ENCODE data around the gene MTA3.
"Not testable (repeated sequence)": the region's sequence is repeated elsewhere in the genome, so short reads cannot be mapped to it uniquely, and the experiment has no call there.

MTA3 gene

DNA sequence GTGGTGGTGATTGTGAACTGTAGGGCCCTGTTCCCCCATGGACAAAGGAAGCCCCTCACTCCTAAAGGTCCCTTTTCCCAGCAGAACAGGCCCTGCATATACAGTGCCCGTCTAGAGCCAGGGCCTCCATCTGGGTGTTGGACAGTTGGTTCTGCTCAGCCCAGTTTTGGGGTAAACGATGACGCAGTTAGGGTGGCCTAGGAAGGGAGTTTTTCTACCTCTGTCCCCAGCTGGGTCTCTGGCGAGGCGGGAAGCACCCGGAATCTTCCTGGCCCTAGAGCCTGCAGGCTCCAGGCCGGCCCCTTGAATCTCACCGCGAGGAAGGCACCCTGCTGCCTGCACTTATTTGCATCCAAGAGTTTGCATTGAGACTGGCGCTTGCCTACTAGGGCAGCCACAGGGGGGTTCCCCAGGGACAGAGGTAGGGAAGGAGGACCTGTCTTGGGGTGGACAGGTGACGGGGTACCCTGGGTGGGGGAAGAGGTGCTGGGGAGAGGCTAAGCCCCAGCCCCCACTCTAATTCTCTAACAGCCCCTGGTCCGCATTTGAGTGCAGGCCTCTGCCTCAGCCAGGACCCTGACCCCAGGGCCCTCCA, 529 bp upstream of the MTA3 start:
- peak; percentile 25 to 52 for DNase-seq

DNA sequence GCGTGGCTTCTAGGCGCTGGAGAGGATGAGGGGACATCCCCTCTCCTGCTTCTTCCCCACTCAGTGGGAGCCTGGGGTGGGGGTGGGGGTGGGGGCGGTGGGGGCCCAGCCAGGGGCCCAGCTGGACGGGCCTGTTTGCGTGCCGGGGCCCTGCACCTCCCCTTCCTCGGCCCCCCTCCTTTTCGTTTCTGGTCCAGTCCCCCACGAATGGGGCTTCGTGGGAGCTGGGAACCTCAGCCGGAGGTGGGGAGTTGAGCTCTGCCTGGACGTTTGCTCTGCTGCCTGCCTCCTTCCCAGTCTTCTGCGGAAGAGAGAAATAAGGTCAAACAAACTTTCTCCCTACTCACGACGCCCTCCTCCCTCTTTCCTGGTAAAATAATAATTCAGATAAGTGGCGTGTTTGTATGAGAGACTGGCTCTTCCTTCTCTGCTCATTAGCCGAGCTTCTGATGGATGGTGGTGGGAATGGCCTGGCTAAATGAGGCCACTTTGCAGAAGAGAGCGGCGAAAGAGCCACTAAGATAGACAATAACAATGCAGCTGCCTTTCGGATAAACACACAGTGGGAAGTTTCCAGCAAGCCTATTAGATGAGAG, 782 bp downstream of the MTA3 start:
- DNase-seq: peak in 1 of 2 donors; percentile 37

DNA sequence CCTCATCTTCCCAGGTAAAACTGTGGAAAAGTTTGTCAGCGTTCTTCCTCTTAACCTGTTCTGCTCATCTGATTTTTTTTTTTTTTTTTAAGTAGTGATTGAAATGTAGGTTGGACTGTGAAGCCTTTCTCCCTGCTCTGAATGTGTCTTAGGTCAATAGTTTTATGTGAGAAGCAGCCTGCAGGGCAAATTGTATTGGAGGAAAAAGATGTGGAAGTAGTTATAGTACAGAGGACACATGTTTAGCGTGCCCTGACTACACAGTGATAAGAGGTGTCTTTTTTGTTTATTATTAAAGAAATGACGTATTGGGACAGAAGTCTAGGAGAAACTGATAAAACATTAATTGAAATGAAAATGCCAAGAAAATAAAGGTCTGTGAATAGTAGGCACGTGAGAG, 1.5 kb downstream of the MTA3 start:
- DNase-seq: no peak

DNA sequence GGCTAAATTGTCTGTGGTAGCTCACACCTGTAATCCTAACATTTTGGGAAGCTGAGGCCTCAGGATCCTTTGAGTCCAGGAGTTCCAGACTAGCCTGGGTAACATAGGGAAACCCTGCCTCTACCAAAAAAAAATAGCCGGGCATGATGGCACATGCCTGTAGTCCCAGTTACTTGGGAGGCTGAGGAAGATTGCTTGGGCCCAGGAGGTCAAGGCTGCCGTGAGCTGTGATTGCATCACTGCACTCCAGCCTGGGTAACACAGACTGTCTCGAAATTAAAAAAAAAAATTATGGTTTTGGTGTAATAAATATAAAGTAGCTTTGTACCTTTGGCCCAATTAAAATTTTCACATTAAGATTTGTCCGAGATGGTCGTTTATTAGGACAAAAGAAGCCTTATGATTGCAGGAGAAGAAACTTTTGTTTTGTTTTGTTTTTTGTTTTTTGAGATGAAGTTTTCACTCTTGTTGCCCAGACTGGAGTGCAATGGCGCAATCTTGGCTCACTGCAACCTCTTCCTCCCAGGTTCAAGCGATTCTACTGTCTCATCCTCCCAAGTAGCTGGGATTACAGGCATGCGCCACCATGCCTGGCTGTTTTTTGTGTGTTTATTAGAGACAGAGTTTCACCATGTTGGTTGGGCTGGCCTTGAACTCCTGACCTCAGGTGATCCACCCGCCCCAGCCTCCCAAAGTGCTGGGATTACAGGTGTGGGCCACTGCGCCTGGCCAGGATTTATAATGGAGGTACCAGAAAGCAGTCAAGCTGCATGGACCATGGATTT, 4.1 kb downstream of the MTA3 start:
- DNase-seq: no peak

DNA sequence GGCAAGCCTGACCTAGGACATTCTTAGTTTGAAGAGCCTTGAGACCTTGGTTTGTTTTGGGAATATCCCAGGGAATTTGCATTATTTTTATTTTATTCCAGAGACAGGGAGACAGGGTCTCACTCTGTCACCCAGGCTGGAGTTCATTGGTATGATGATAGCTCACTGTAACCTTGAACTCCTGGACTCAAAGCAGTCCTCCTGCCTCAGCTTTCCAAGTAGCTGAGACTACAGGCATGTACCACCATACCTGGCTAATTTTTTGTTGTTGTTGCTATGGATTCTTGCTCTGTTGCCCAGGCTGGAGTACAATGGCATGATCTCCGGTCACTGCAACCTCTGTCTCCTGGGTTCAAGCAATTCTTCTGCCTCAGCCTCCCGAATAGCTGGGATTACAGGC, 4.8 kb downstream of the MTA3 start:
- no peak for DNase-seq

DNA sequence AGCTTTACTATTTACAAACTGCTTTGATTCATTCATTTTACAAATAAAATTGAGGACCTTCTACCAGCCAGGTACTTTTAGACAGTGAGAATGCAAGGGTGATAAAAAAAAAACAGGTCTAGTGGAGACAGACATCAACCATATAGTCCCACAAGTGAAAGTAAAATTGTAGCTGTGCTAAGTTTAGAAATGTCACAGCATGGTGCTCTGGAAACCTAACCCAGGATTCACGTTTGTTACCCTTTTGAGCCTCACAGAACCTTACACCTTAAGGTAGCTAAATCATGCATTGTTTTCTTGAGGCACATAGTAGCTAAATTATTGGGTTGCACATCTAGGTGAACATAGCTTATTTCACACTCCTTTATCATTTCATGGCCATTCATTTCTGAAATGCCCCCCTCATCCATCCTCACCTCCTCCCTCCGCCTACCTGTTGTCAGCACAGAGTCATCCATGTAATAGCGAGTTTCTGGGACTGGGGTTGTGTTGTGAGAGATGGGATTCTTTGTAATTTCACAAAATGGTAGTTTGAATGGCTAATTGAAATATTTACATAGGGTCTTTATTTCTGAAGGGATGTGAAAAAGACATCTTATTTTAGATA, 7.1 kb downstream of the MTA3 start:
- DNase-seq: no peak

DNA sequence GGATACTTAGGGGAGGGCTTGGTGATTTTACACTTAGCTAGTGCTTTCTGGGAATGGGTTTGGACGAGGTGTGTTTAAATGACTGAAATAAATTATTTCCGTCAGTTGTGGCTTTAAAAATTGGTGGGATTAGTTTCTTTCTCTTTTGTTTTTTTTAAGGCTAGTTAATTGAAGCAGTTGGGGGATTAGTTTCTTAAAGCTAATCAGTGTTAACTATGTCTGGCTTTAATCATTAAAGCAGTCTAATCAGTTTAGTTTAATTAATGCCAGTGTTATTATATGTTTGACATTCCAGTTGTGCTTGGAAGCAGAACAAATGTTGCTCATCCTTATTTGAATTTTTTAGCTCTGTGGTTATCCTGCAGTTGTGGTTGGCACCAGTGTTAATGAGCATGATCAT, 10.2 kb downstream of the MTA3 start:
- no peak for DNase-seq

DNA sequence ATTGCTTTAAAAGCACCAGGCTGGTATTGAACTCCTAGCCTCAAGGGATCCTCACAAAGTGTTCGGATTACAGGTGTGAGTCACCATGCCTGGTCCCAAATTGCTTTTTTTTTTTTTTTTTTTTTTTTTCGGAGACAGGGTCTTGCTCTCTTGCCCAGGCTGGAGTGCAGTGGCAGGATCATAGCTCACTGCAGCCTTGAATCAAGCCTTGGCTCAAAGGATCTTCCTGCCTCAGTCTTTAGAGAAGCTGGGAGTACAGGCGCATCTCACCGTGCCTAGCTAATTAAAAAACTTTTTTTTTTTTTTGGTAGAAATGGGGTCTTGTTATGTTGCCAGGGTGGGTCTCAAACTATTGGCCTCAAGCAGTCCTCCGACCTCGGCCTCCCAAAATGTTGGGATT, 12.8 kb downstream of the MTA3 start:
- DNase-seq: no peak

DNA sequence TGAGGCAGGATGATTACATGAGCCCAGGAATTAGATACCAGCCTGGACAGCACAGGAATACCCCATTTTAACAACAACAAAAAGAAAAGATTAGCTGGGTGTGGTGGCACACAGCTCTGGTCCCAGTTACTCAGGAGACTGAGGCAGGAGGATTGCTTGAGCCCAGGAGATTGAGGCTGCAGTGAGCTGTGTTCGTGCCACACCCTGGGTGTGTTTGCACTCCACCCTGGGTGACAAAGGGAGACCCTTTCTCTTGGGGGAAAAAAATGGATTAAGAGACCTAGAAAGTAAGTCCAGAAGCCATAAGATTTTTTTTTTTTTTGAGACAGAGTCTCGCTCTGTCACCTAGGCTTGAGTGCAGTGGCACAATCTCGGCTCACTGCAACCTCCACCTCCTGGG, 16.2 kb downstream of the MTA3 start:
- not testable (repeated sequence) for DNase-seq

DNA sequence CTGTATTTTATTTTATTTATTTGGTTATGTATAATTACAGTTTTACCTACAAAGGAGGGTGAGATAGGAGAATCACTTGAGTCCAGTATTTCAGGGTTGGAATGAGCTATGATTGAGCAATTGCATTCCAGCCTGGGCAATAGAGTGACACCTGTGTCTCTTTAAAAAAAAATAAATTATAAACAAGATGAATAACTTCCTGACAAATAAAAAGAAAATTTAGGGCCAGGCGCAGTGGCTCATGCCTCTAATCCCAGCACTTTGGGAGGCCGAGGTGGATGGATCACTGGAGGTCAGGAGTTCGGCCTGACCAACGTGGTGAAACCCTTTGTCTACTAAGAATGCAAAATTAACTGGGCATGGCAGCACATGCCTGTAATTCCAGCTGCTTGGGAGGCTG, 17.3 kb downstream of the MTA3 start:
- DNase-seq: no peak

DNA sequence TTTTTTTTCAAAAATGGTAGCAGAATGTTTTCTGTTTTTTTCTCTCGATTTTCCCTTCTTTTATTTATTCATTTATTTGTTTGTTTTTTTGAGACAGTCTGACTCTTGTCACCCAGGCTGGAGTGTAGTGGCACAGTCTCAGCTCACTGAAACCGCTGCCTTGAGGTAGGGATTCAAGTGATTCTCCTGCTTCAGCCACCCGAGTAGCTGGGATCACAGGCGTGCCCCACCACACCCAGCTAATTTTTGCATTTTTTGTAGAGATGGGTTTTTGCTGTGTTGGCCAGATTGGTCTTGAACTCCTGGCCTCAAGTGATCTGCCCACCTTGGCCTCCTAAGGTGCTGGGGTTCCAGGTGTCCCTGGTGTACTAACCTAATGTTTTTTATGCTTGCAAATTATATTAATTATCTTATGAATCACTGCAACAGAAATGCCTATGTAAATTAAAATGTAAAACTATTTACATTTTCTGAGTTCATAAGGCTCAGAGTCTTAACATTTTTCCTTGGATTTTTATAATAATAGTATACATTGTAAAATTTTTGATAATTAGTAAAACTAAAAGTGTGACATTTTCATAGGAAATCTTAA, 19.2 kb downstream of the MTA3 start:
- DNase-seq: no peak

DNA sequence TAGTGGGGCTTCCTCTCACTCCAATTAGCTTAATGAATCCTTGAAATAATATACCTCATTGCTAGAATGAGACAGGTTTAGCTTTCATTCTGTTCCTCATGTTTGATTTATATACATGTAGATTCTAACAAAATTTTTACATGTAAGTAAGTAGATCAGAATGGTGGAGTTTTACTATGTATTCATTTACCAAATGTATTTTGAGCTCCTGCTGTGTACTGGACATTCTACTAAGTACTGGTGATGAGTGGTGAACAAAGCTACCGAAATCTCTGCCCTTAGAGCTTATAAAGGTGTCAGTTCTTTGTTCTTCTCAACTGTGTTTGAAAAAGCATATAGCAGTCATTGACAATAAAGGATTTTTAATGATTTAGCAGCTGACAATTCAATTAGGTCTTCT, 19.7 kb downstream of the MTA3 start:
- no peak for DNase-seq

DNA sequence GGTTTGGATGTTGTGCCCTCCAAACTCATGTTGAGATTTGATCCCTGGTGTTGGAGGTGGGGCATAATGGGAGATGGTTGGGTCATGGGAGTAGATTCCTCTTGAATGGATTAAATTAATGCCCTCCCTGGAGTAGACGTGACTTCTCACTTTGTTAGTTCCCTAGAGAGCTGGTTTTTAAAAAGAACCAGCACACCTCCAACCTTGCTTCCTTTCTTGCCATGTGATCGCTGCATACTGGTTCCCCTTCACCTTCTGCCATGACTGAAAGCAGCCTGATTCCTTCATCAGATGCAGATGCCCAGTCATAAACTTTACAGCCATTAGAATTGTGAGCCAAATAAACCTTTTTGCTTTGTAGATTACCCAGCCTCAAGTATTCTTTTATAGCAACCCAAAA, 21.7 kb downstream of the MTA3 start:
- DNase-seq: no peak

DNA sequence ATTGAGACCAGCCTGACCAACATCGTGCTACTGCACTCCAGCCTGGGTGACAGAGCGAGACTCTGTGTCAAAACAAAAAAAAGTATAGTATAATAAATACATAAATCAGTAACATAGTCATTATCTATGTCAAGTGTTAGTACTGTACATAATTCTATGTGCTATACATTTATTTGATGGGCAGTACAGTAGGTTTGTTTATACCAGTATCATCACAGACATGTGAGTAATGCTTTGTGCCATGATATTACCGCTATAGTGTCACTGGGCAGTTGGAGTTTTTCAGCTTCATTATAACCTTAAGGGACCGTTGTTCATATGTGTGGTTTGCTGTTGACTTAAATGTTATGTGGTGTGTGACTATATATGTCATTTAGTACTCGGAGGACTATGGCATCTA, 24.9 kb downstream of the MTA3 start:
- no peak for DNase-seq

DNA sequence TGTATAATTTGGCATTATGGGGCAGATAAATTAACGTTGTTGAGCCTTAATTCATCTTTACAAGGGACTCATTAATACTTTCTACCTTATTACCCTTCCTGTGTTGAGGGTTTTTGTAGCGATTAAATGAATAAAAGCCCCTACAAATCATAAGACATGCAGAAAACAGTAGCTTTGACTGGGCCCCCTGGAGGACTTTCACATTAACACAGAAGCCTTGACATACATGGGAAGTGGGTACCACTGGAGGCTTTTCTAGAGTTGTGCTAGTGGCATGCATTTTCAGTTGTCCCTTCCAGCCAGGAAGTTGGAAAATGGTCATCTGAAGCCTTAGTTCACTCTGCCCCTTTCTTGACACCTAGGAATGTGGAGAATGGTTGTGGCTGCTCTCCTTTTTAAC, 30.2 kb downstream of the MTA3 start:
- no peak for DNase-seq

DNA sequence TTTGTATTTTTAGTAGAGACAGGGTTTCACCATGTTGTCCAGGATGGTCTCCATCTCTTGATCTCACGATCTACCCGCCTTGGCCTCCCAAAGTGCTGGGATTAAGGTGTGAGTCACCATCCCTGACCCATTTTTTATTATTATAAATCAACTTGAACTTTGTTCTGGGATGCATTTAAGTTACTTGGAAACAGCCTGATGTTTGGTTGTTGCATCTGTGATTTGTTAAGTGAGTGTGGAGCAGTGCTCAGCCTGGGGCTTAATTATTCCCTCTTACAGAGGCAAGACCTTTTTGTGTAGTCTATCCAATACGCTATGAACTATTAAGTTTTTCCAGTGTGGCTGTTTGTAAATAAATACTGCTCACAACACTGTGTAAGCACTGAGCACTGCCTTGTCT, 32.6 kb downstream of the MTA3 start:
- DNase-seq: no peak

DNA sequence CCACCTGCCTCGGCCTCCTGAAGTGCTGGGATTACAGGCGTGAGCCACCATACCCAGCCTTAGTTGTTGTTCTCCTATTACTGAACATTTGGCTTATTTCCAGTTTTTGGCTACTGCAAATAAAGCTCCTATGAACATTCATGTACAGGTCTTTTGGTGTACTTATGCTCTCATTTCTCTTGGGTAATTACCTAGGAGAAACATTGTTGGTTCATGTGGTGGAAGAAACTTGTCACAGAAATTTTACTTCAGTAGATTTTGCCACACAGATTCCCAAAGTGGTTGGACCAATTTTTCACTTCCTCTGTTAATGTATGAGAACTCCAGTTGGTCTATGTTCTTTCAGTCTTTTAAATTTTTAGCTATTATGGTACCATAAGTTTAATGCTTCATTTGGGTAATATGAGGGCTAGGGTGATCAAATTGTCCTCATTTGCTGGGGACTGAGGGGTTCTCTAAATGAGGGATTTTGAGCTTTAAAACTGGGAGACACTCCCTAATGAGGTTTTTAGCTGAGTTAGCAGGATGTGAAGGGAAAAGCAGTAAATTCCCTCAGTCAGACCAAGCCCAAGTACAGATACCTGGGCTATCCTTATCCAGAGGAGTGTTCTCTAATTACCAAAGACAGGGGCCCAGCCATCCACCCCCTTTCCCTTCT, 33.9 kb downstream of the MTA3 start:
- no peak for DNase-seq

DNA sequence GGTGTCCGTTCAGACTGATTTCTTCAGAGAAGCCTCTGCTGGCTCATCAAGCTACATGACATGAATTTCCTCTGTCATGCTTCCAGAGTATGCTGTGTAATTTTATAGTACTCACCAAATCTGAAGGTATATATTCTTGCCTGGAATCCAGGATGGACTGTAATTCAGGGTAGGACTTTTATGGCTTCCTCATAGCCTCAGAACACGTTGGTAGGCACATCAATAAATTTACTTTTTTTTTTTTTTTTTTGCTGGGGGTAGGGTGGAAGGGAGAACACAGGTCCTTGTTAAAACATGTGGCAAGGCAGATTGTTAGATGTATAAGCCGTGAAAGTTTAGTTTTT, 34.4 kb downstream of the MTA3 start:
- DNase-seq: no peak

DNA sequence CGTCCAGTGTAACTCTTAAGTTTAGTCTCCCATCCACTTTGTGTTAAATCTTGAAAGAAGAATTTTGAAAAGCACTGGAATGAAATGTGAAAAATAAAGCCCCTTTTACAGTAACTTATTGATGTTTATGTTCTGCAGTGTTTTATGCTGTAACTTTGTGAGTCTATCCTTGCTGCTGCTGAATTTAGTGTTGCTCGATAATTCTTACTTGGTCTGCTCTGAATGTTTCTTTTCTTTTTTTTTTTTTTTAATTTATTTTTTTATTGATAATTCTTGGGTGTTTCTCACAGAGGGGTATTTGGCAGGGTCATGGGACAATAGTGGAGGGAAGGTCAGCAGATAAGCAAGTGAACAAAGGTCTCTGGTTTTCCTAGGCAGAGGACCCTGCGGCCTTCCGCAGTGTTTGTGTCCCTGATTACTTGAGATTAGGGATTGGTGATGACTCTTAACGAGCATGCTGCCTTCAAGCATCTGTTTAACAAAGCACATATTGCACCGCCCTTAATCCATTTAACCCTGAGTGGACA, 36.0 kb downstream of the MTA3 start:
- not testable (repeated sequence) for DNase-seq

DNA sequence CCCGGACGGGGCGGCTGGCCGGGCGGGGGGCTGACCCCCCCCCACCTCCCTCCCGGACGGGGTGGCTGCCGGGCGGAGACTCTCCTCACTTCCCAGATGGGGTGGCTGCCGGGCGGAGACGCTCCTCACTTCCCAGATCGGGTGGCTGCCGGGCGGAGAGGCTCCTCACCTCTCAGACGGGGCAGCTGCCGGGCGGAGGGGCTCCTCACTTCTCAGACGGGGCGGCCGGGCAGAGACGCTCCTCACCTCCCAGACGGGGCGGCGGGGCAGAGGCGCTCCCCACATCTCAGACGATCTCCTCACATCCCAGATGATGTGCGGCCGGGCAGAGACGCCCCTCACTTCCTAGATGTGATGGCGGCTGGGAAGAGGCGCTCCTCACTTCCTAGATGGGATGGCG, 37.7 kb downstream of the MTA3 start:
- not testable (repeated sequence) for DNase-seq

DNA sequence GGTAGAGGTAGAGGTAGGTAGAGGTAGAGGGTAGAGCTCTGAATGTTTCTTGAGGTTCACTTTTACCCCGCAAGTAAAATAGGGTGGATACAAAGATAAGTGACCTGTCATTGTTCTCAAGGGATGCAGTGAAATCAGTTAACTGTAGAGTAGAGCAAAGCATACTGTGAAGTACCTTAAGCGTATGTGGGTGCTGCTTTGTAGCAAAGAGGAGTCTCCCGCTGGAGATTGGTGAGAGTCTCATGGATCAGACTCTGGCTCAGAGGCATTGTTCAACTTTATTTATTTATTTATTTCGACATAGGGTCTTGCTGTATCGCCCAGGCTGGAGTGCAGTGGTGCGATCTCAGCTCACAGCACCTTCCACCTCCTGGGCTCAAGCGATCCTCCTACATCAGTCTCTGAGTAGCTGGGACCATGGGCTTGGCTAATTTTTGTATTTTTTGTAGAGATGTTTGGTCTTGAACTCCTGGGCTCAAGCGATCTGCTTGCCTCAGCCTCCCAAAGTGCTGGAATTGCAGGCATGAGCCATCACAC, 38.7 kb downstream of the MTA3 start:
- DNase-seq: no peak

DNA sequence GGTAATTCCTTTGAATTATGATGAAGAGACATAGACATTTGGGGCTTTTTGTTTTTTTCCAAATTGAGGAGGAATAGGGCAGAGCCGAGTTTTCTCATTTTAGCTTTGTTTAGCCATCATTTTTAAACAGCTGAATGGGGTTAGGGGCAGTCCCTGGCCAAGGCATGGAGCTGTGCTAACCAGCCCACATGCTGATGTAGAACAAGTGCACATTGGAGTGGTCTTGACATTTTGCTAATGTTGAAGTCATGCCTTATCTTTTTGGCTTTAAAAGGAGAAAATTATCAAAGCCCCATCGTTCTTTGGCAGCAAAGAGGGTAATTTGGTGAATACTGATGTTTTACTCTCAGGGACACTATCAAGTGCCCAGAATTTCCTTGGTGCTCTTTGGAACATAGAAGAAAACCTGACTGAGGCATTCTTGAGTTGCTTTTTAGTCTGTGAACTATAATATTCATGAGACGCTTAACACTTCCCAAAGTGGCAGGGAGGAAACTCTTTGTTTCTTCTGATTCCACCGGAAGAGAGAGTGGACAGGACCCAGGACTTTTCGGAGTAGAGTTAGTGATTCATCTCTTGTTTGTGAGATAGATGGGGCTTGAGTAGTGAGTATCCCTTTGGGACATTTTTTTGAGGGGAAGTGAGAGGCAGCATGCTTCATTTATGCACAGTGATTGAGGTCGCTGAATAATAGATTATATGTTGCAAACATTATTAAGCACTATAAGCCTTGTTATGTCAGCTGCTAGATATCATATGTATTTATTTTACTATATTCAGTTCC, 45.0 kb downstream of the MTA3 start:
- DNase-seq: no peak
